Peyer's patch (tissue), 4 donors: Measurements from ENCODE around the gene C9orf40.

ENCODE experiments used
- CTCF ChIP-seq, 6 experiments: fragments of 450-650 bp in 4 of 6; fragments of 200-600 bp in 2 of 6; sonication (generic) in 1 of 6; IDR thresholded peaks; one replicate each; pipeline ENCODE4 v1.5.1; 2017 to 2019; ENCODE audit warnings: antibody characterized with exemption in 6 of 6, mild to moderate bottlenecking in 3 of 6, moderate library complexity in 1 of 6
- POLR2A ChIP-seq, 2 donors: fragments of 450-650 bp; IDR thresholded peaks; one replicate each; pipeline ENCODE4 v1.5.1; 2017; ENCODE audit warnings: antibody characterized with exemption in 2 of 2, mild to moderate bottlenecking in 2 of 2, moderate library complexity in 2 of 2

- TF ChIP-seq POLR2A (IDR thresholded peaks at IDR 0.05), result no peak
- TF ChIP-seq CTCF (IDR thresholded peaks at IDR 0.05), result no peak
Observed at GRCh38 chr9:74949859-74950855, 2.6 kb downstream of the C9orf40 start.
